Measurements from ENCODE around the gene SAFB.

- TF ChIP-seq REST (IDR thresholded peaks at IDR 0.05; ENCODE audit: borderline replicate concordance): no peak
- no peak for TF ChIP-seq CTCF (IDR thresholded peaks at IDR 0.05; ENCODE audit: poor library complexity, severe bottlenecking)
- no peak for TF ChIP-seq SMC3 (conservative IDR thresholded peaks at IDR 0.05; ENCODE audit: poor library complexity)
- TF ChIP-seq POLR2AphosphoS5 (IDR thresholded peaks at IDR 0.05): no peak
- no peak for TF ChIP-seq RAD21 (conservative IDR thresholded peaks at IDR 0.05)
- no peak for TF ChIP-seq EP300 (conservative IDR thresholded peaks at IDR 0.05; ENCODE audit: poor library complexity, severe bottlenecking)
- TF ChIP-seq EZH2 (IDR thresholded peaks at IDR 0.05; ENCODE audit: borderline replicate concordance, insufficient read depth, low read length, poor library complexity, severe bottlenecking): no peak
Observed at GRCh38 chr19:5686326-5686646, 63.4 kb downstream of the SAFB start.
